H7 (cell line): ENCODE measurements around the gene CDC42EP3. TPM values are rescaled to one million over a fixed set of nuclear protein-coding genes. Genes with fewer than 3 reads are reported as not detected.

Source experiments
- DNase-seq: peaks from one replicate; pipeline ENCODE4 v3.0.0; 2012
- H3K27me3 ChIP-seq: 2 replicates; pipeline ENCODE4 v1.6.0; 2011; ENCODE audit warnings: mild to moderate bottlenecking, low read length; ENCODE audit not compliant: control insufficient read depth, insufficient read depth
- H3K36me3 ChIP-seq: replicated peaks from 2 replicates; pipeline ENCODE4 v1.5.1; 2011; ENCODE audit warnings: low read length; ENCODE audit not compliant: control insufficient read depth, insufficient read depth
- H3K4me3 ChIP-seq: 2 replicates; pipeline ENCODE4 v1.5.1; 2011; ENCODE audit warnings: low read depth, mild to moderate bottlenecking, control low read depth, low read length, moderate library complexity; ENCODE audit not compliant: insufficient read depth
- total RNA-seq: library from RNA; depleted of rRNA; stranded (reverse); fragments of >200 nt; shearing (Covaris generic); gene quantifications from 2 replicates; pipeline ENCODE4 v1.2.3, GENCODE V29; 2014; rRNA removed

Gene CDC42EP3
- total RNA-seq, result 19.5 and 26.2 TPM in 2 replicates

DNA sequence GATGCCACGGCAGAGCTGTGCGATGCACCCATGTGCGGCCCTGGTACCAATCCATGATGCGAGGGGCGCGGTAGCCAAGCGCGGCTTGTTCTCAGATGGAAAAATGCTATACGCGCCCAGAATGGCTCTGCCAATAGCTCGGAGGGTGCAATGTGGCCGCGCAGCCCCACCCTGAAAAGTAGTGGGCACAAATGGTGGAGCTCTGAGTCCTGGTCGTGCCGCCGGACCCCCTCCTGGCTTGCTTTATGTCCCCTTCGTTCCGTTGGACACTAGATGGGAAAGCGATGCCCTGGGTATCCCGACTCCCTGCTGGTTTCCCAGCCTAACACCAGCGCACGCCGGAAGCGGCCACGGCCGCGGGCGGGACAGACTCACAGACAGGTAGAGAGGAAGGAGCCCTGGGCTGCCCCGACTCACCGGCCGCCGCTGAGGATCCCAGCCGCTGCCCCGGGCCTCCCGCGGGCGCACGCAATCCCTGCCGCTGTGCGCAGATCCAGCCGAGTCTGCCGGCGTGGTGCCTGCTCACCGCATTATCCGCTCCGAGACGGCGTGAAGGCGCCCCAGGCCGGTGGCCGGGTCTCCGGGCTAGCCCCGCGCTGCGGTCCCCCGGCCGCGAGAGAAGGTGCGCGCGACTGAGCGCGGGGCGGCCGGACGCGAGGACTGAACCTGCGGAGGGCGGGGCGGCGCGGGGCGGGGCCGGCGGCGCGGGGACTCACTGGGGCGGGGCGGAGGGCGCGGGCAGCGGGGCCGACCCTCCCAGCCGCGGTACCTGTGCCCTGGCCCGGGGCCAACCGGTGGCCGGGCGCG, at the start of gene CDC42EP3:
Gene CDC42EP3 (minus strand): TSS at position 634 of the 807 bp plus-strand sequence. CDS start 25,055 bp downstream, outside the sequence.
- peaks cover 4% of the 10 kb centered on the region; the same call in 1 of the 2 replicates for H3K27me3 ChIP-seq
- H3K36me3 ChIP-seq, result no peaks in the 10 kb centered on the region
- peak; percentile 95 for DNase-seq
- H3K4me3 ChIP-seq, result peak within 1 kb of the TSS; percentile 95

- Histone ChIP-seq H3K27me3 (no peaks in the 10 kb centered on the region), H3K4me3 (no peak overlapping the region), H3K36me3 (no peaks in the 10 kb centered on the region)
- no peak for DNase-seq
Measured at GRCh38 chr2:37721201-37721560, 49.7 kb upstream of the CDC42EP3 start.

DNA sequence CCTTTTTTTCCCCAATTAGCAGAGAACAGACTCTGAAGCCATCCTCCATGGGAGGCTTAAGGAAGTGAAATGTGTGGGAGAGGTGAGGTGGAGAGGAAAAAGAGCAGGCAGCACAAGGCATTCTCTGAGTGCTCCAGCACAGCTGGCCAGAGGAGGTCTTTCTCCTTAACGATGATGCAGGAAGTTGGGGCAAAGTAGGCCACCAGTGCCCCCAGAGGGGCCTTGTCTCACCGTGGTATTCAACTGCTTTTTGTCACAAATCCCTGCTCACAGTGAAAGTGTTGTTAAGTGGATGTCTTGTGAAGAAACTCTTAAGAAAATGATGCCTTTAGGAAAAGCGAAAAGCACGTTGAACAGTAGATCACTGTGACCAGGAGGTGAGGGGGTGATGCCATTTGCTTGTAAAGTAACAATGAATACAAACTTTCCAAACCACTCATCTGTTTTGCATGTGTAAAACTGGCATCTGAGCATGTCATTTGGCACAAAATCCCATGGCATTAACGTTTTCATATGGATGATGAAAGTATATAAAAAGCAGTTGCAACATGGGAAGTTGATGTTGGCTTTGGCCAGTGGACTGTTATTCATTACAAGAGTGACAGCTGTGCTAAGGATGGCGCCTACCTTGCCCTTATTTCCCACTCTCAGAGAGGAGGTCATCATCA, 49.2 kb upstream of the CDC42EP3 start:
- H3K27me3 ChIP-seq, result no peaks in the 10 kb centered on the region

DNA sequence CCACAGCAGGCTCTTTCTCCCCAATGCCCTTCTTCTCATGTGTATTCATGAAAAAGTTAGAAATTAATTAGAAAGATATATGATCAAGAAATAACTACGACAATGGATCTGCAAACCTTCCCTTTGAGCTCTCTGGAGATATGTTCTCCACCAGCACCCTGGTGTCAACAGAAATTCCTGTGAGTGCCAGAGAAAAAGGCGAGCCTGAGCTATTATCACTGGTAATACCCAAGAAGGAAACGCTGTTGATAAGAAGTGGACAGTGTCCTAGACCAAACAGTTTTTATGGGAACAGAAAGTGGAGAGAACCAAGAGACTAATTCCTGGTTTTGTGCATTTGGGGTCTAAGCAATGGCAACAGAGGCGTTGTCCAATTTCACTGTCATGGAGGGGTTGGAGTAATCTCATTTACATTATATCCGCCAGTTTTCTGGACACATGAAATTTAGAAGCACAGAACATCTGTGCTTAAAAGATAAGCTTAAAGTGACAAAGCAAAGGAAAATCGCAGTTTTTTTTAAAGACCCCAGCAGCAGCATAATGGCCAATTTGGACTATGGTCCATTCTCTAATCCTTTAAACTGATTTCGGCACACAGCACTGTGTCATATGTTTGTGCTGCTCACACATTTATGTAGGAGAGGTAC, 47.2 kb upstream of the CDC42EP3 start:
- Histone ChIP-seq H3K27me3 (no peaks in the 10 kb centered on the region), H3K4me3 (no peak overlapping the region), H3K36me3 (no peaks in the 10 kb centered on the region)
- DNase-seq, result no peak

More for the DNA sequence above, 49.2 kb upstream of the CDC42EP3 start:
- Histone ChIP-seq H3K4me3 (no peak overlapping the region), H3K36me3 (no peaks in the 10 kb centered on the region)
- DNase-seq, result no peak

- Histone ChIP-seq H3K27me3 (no peaks in the 10 kb centered on the region), H3K36me3 (no peaks in the 10 kb centered on the region), H3K4me3 (no peak overlapping the region)
- DNase-seq, result no peak
Measured at GRCh38 chr2:37713258-37713700, 41.8 kb upstream of the CDC42EP3 start.

GRCh38 chr2:37711831-37712230, 40.4 kb upstream of the CDC42EP3 start:
- H3K4me3 ChIP-seq, result no peak overlapping the region
- H3K36me3 ChIP-seq, result no peaks in the 10 kb centered on the region
- no peak for DNase-seq
- no peaks in the 10 kb centered on the region for H3K27me3 ChIP-seq

- peak; percentile 28 for DNase-seq
- H3K4me3 ChIP-seq, result no peak overlapping the region
- no peaks in the 10 kb centered on the region for H3K27me3 ChIP-seq
- H3K36me3 ChIP-seq, result no peaks in the 10 kb centered on the region
Measured at GRCh38 chr2:37711308-37711731, 39.9 kb upstream of the CDC42EP3 start.

DNA sequence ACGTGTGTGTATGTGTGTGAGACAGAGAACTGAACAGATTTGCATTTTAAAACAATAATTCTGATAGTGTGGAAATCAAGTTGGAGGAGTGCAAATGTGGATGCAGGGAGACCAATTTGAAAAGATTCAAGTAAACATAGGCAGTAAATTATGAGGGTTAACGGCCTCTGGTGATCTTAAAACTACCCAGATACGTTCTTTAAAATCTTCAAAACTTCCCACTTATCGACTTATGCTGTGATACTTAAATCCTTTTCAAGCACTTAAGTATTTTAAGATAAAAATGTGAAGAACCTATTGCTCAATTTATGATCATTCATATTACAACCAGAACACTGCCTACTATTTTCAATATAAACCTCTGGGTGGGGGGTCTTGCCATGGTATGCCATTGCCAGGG, 37.7 kb upstream of the CDC42EP3 start:
- DNase-seq, result no peak
- H3K27me3 ChIP-seq, result no peaks in the 10 kb centered on the region

GRCh38 chr2:37708146-37708545, 36.7 kb upstream of the CDC42EP3 start:
- no peak for DNase-seq
- H3K36me3 ChIP-seq, result no peaks in the 10 kb centered on the region
- no peak overlapping the region for H3K4me3 ChIP-seq
- no peaks in the 10 kb centered on the region for H3K27me3 ChIP-seq

More for the DNA sequence above, 37.7 kb upstream of the CDC42EP3 start:
- Histone ChIP-seq H3K36me3 (no peaks in the 10 kb centered on the region), H3K4me3 (no peak overlapping the region)

DNA sequence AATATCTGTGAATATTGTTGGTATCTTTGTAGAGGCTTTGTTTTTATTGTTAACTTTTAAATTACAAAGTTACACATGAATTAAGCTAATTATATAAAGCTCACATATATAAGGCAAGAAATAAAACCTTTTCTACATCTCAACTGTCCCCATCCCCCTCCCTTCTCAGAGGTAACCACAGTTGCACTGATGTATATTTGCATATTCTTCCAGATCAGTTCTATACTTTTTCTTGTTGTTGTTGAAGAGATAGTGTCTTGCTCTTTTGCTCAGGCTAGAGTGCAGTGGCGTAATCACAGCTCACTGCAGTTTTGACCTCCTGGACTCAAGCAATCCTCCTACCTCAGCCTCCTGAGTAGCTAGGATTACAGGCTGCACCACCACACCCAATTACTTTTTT, 36.0 kb upstream of the CDC42EP3 start:
- Histone ChIP-seq H3K4me3 (no peak overlapping the region), H3K36me3 (no peaks in the 10 kb centered on the region), H3K27me3 (no peaks in the 10 kb centered on the region)
- DNase-seq, result no peak

- Histone ChIP-seq H3K27me3 (no peaks in the 10 kb centered on the region), H3K36me3 (no peaks in the 10 kb centered on the region), H3K4me3 (no peak overlapping the region)
- DNase-seq, result no peak
Measured at GRCh38 chr2:37706334-37707183, 35.1 kb upstream of the CDC42EP3 start.

GRCh38 chr2:37705191-37705590, 33.7 kb upstream of the CDC42EP3 start:
- DNase-seq, result no peak
- no peaks in the 10 kb centered on the region for H3K36me3 ChIP-seq
- H3K27me3 ChIP-seq, result no peaks in the 10 kb centered on the region
- H3K4me3 ChIP-seq, result no peak overlapping the region

DNA sequence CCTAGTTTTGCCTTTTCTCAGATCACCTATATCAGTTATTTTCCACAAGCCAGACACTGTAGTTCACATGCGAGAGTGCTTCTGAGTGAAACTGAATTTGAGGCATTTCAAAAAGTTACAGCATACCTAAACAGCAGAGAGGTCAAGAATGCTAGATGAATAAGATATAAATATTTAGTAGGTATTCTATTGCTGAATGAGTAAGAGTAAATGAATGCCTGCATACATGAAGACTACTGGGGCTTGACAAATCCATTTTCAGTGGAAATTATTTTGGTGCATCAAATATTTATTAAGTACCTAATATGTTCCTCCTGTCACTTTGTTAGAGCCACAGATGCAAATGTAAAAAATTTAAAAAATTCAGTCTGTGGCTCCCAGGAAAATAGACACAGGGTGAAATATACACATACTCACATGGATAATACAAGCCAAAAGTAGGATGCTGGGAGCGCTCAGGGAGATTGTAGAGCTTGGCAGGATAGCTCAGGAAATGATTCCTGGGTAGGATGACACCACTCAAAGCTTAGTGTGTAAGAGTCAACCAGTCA, 27.6 kb upstream of the CDC42EP3 start:
- Histone ChIP-seq H3K36me3 (no peaks in the 10 kb centered on the region), H3K4me3 (no peak overlapping the region), H3K27me3 (no peaks in the 10 kb centered on the region)
- no peak for DNase-seq

DNA sequence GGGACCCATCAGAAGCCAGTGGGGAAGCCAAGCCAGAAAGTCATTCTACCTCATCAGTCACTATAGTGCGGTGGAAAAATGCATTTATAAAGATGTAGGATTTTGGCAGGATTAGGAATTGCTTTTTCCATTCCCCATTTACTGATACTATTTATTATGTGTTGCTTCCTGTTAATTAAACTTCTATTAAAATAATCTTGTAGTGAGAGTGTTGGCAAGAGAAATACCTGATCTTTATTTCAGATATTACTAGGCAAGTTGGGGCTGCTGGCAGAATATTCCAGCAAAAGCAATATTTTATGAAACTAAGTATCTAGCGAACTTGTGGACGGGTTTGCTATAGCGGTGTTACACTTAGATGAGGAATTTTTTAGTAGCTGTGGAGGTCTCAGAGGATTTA, 23.9 kb upstream of the CDC42EP3 start:
- no peaks in the 10 kb centered on the region for H3K36me3 ChIP-seq
- no peak for DNase-seq
- H3K4me3 ChIP-seq, result no peak overlapping the region
- no peaks in the 10 kb centered on the region for H3K27me3 ChIP-seq
